GM12878 (cell line): ENCODE results near the gene RABGEF1.

ENCODE experiments used
- BRCA1 ChIP-seq: IDR thresholded peaks from 2 replicates; pipeline ENCODE4 v1.6.1; 2011; ENCODE audit warnings: low read depth, low read length, improper control_type of control experiment
- GABPA ChIP-seq: IDR thresholded peaks from 2 replicates; pipeline ENCODE4 v1.6.1; 2014; ENCODE audit warnings: antibody characterized with exemption, low read depth, mild to moderate bottlenecking, inconsistent platforms
- PAX5 ChIP-seq: IDR thresholded peaks from 2 replicates; pipeline ENCODE4 v1.6.1; 2011; ENCODE audit warnings: low read depth, low read length, borderline replicate concordance
- TAF1 ChIP-seq: IDR thresholded peaks from 2 replicates; pipeline ENCODE4 v1.6.1; 2011; ENCODE audit warnings: mild to moderate bottlenecking, low read depth, low read length, borderline replicate concordance
- ZSCAN29 ChIP-seq: fragments of 450-650 bp; IDR thresholded peaks from 2 replicates; pipeline ENCODE4 v1.6.1; 2017; ENCODE audit warnings: mild to moderate bottlenecking, moderate library complexity
- TF ChIP-seq, protein P1 (sequence below): fragments of 450-650 bp; conservative IDR thresholded peaks from 2 replicates; pipeline ENCODE4 v1.6.1; 2017; ENCODE audit warnings: mild to moderate bottlenecking, moderate library complexity

- TF ChIP-seq, protein P1, sequence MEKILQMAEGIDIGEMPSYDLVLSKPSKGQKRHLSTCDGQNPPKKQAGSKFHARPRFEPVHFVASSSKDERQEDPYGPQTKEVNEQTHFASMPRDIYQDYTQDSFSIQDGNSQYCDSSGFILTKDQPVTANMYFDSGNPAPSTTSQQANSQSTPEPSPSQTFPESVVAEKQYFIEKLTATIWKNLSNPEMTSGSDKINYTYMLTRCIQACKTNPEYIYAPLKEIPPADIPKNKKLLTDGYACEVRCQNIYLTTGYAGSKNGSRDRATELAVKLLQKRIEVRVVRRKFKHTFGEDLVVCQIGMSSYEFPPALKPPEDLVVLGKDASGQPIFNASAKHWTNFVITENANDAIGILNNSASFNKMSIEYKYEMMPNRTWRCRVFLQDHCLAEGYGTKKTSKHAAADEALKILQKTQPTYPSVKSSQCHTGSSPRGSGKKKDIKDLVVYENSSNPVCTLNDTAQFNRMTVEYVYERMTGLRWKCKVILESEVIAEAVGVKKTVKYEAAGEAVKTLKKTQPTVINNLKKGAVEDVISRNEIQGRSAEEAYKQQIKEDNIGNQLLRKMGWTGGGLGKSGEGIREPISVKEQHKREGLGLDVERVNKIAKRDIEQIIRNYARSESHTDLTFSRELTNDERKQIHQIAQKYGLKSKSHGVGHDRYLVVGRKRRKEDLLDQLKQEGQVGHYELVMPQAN = peak; percentile 70
- TF ChIP-seq ZSCAN29 (no peak), GABPA (peak; percentile 87), BRCA1 (no peak), PAX5 (no peak; the same call in 1 of the 2 replicates), TAF1 (peak; percentile 92; the same call in 1 of the 2 replicates)
These were observed at the start of gene RABGEF1 for GRCh38 chr7:66740302-66740979.
